Endothelial cell of umbilical vein (primary cell): ENCODE measurements around the gene DESI2. TPM values are rescaled to one million over a fixed set of nuclear protein-coding genes. Genes with fewer than 3 reads are reported as not detected.

ENCODE experiments used
- BruUV-seq: library from RNA; stranded (reverse); fragments of 400-500 nt; replicated peaks from 2 replicates; lab custom pipeline; 2021; lab: Mats Ljungman, UMichigan
- CTCF ChIA-PET: fragments of 300-600, 350-600 bp; sonication (Branson Sonifier 250); formaldehyde crosslinking; loops from one replicate; lab custom pipeline; 2021; ENCODE audit warnings: antibody characterized with exemption, inconsistent platforms; lab: Charles Lee
- POLR2A ChIA-PET: fragments of 300-600, 350-600 bp; sonication (Branson Sonifier 250); formaldehyde crosslinking; loops from one replicate; lab custom pipeline; 2021; ENCODE audit warnings: antibody characterized with exemption, inconsistent platforms; lab: Charles Lee
- DNase-seq: peaks from one replicate; pipeline ENCODE4 v3.0.0-alpha.2; 2011; ENCODE audit warnings: low read depth, low spot score
- FAIRE-seq: peaks from 2 replicates; lab custom pipeline; 2011; peaks lifted over from hg19 to GRCh38; lab: Jason Lieb, UNC
- H2AFZ ChIP-seq: 2 replicates; pipeline ENCODE4 v1.6.0; 2012; ENCODE audit warnings: low read depth, low read length, control low read depth, inconsistent platforms
- H3K27ac ChIP-seq: 2 replicates; pipeline ENCODE4 v1.5.1; 2011; ENCODE audit warnings: low read depth, mild to moderate bottlenecking, control low read depth, low read length, moderate library complexity; ENCODE audit not compliant: insufficient read depth
- H3K27me3 ChIP-seq, 2 experiments: 2 replicates each; pipeline versions ENCODE4 v1.6.0 to v1.6.1; 2011; ENCODE audit warnings: low read length in 2 of 2, mixed read lengths in 1 of 2; ENCODE audit not compliant: control insufficient read depth in 2 of 2, insufficient read depth in 2 of 2
- H3K36me3 ChIP-seq, 2 experiments: 2 replicates in 1 of 2; 3 replicates in 1 of 2; pipeline ENCODE4 v1.5.1; 2011; ENCODE audit warnings: low read length in 2 of 2, mild to moderate bottlenecking in 1 of 2, moderate library complexity in 1 of 2; ENCODE audit not compliant: control insufficient read depth in 2 of 2, insufficient read depth in 2 of 2; ENCODE audit errors: extremely low read depth in 1 of 2
- H3K4me1 ChIP-seq: 3 replicates; pipeline ENCODE4 v1.5.1; 2011; ENCODE audit warnings: mild to moderate bottlenecking, low read length; ENCODE audit not compliant: control insufficient read depth, insufficient read depth; ENCODE audit errors: extremely low read depth
- H3K4me2 ChIP-seq: 2 replicates; pipeline ENCODE4 v1.6.1; 2011; ENCODE audit warnings: low read length, control low read depth, mixed read lengths; ENCODE audit not compliant: insufficient read depth
- H3K4me3 ChIP-seq, 3 experiments: fragments of 200-600 bp in 1 of 3; sonication (generic), shearing (Covaris generic) in 1 of 3; replicated peaks in 1 of 3; 2 replicates each; pipeline ENCODE4 v1.5.1; 2011 to 2016; ENCODE audit warnings: control low read depth in 3 of 3, low read length in 3 of 3, mild to moderate bottlenecking in 2 of 3, inconsistent platforms in 1 of 3, low read depth in 1 of 3, moderate library complexity in 1 of 3; ENCODE audit not compliant: insufficient read depth in 1 of 3
- H3K79me2 ChIP-seq: 2 replicates; pipeline ENCODE4 v1.6.0; 2012; ENCODE audit warnings: low read length, inconsistent platforms; ENCODE audit not compliant: control insufficient read depth, insufficient read depth
- H3K9ac ChIP-seq: replicated peaks from 2 replicates; pipeline ENCODE3; 2011; ENCODE audit warnings: low read length, control low read depth; ENCODE audit not compliant: insufficient read depth; ENCODE audit errors: extremely low read depth
- H3K9me1 ChIP-seq: replicated peaks from 3 replicates; pipeline ENCODE4 v1.6.0; 2011; ENCODE audit warnings: mild to moderate bottlenecking, low read length; ENCODE audit not compliant: control insufficient read depth, insufficient read depth; ENCODE audit errors: extremely low read depth
- H3K9me3 ChIP-seq: replicated peaks from 2 replicates; pipeline ENCODE4 v1.5.1; 2012; ENCODE audit warnings: low read length, inconsistent platforms; ENCODE audit not compliant: control insufficient read depth, insufficient read depth
- H4K20me1 ChIP-seq: replicated peaks from 2 replicates; pipeline ENCODE3; 2011; ENCODE audit warnings: mild to moderate bottlenecking, low read length; ENCODE audit not compliant: control insufficient read depth, insufficient read depth; ENCODE audit errors: extremely low read depth
- EZH2 ChIP-seq: IDR thresholded peaks from 2 replicates; pipeline ENCODE4 v1.6.1; 2012; ENCODE audit warnings: borderline replicate concordance, low read depth, mild to moderate bottlenecking, moderate library complexity, low read length, inconsistent platforms; ENCODE audit not compliant: severe bottlenecking
- FOS ChIP-seq: IDR thresholded peaks from 2 replicates; pipeline ENCODE4 v1.6.1; 2011; ENCODE audit warnings: mild to moderate bottlenecking, low read length, moderate library complexity, borderline replicate concordance; ENCODE audit not compliant: insufficient read depth
- GATA2 ChIP-seq: IDR thresholded peaks from 2 replicates; pipeline ENCODE4 v1.7.0; 2011; ENCODE audit warnings: low read depth, mild to moderate bottlenecking, moderate library complexity, mixed read lengths, low read length; ENCODE audit not compliant: insufficient read length, insufficient read depth
- MYC ChIP-seq: IDR thresholded peaks from one replicate; pipeline ENCODE4 v1.6.1; 2011; ENCODE audit warnings: mild to moderate bottlenecking, low read depth, low read length
- POLR2A ChIP-seq: IDR thresholded peaks from 2 replicates; pipeline ENCODE4 v1.6.1; 2012; ENCODE audit warnings: low read depth, mild to moderate bottlenecking, control low read depth, low read length
- POLR2AphosphoS5 ChIP-seq: IDR thresholded peaks from 2 replicates; pipeline ENCODE4 v1.6.1; 2012; ENCODE audit warnings: low read depth, mild to moderate bottlenecking, control low read depth, low read length, moderate library complexity; ENCODE audit not compliant: insufficient read depth
- dilution Hi-C: fragments of 300-500 bp; cut with MboI; formaldehyde crosslinking; loops from one replicate; pipeline ENCODE4 v1.15.0; 2019; ENCODE audit warnings: low sequenced_read_pairs; ENCODE audit not compliant: extremely low pct_ligation_motif_present
- intact Hi-C: fragments of 100-400 bp; cut with micrococcal nuclease; formaldehyde crosslinking; loops from one replicate; pipeline ENCODE4 v1.10.0; 2022
- polyA plus RNA-seq, 4 experiments: library from polyadenylated mRNA; depleted of rRNA in 3 of 4; stranded (reverse) in 3 of 4; unstranded in 1 of 4; fragments of >200 nt; gene quantifications; 2 replicates each; pipeline versions ENCODE4 v1.2.1 to v1.2.3, GENCODE V29; 2011 to 2012; ENCODE audit warnings: missing spikeins in 1 of 4
- total RNA-seq: library from RNA; stranded (reverse); gene quantifications from 2 replicates; pipeline ENCODE4 v1.2.3, GENCODE V29; 2021
- TF ChIP-seq, protein P1 (sequence below): IDR thresholded peaks from 2 replicates; pipeline ENCODE4 v1.6.1; 2011; ENCODE audit not compliant: insufficient read depth, insufficient read length
- TF ChIP-seq, protein P2 (sequence below), 2 donors: IDR thresholded peaks; 1 replicate in 1 of 2; 2 replicates in 1 of 2; pipeline ENCODE4 v1.5.1; 2011; ENCODE audit warnings: low read length in 2 of 2, mild to moderate bottlenecking in 2 of 2, moderate library complexity in 2 of 2, control low read depth in 1 of 2, inconsistent platforms in 1 of 2, low read depth in 1 of 2; ENCODE audit not compliant: insufficient read depth in 1 of 2; ENCODE audit errors: extremely low read depth in 1 of 2

DESI2 gene
- total and polyA plus RNA-seq, 2 donors (not counting 3 experiments of a cell fraction or from before 2014, with no cell fraction given), result 22.9 to 37.2 TPM

- Histone ChIP-seq H3K27me3 (no peaks in the 10 kb centered on the region), H3K4me2 (no peak overlapping the region), H3K9me3 (no peaks in the 10 kb centered on the region), H2AFZ (no peak overlapping the region), H3K27ac (no peak overlapping the region), H3K9me1 (no peaks in the 10 kb centered on the region), H3K4me1 (no peaks in the 10 kb centered on the region), H3K4me3 (no peak overlapping the region), H3K9ac (no peak overlapping the region), H3K79me2 (no peaks in the 10 kb centered on the region), H4K20me1 (no peaks in the 10 kb centered on the region), H3K36me3 (no peaks in the 10 kb centered on the region)
- no TSS peak for BruUV-seq
- ChIA-PET POLR2A (no interaction called here), CTCF (interaction anchor here (0.7 to 1.4 kb wide), 2 partner anchors 10 to 1291 kb away, joined by 3 read pairs; no protein-coding TSS in a partner anchor)
- TF ChIP-seq POLR2AphosphoS5, result no peak
- no peak for TF ChIP-seq POLR2A
- no peak for TF ChIP-seq GATA2
- TF ChIP-seq, protein P1, sequence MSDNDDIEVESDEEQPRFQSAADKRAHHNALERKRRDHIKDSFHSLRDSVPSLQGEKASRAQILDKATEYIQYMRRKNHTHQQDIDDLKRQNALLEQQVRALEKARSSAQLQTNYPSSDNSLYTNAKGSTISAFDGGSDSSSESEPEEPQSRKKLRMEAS, result no peak
- TF ChIP-seq MYC, result no peak
- no peak for TF ChIP-seq EZH2
- TF ChIP-seq, protein P2, sequence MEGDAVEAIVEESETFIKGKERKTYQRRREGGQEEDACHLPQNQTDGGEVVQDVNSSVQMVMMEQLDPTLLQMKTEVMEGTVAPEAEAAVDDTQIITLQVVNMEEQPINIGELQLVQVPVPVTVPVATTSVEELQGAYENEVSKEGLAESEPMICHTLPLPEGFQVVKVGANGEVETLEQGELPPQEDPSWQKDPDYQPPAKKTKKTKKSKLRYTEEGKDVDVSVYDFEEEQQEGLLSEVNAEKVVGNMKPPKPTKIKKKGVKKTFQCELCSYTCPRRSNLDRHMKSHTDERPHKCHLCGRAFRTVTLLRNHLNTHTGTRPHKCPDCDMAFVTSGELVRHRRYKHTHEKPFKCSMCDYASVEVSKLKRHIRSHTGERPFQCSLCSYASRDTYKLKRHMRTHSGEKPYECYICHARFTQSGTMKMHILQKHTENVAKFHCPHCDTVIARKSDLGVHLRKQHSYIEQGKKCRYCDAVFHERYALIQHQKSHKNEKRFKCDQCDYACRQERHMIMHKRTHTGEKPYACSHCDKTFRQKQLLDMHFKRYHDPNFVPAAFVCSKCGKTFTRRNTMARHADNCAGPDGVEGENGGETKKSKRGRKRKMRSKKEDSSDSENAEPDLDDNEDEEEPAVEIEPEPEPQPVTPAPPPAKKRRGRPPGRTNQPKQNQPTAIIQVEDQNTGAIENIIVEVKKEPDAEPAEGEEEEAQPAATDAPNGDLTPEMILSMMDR (IDR thresholded peaks at IDR 0.05; ENCODE audit: extremely low read depth in 1 of 2, insufficient read depth in 1 of 2, low read depth in 1 of 2, low read length in 2 of 2), result no peak
- no peak for TF ChIP-seq FOS
- DNase-seq, result no peak
- dilution Hi-C loops (no loop called here), intact Hi-C loops (no loop called here)
- no peak for FAIRE-seq
Observed at GRCh38 chr1:244712669-244713068, 59.7 kb downstream of the DESI2 start.
